OCI-LY1 (cell line): ENCODE data around the gene TSPAN19.

Source experiments
- H2AFZ ChIP-seq: fragments of 200-600 bp; sonication (generic), shearing (Covaris generic); 2 replicates; pipeline ENCODE4 v1.6.0; 2014; ENCODE audit warnings: antibody characterized with exemption, mild to moderate bottlenecking, low read length
- H3F3A ChIP-seq: fragments of 200-600 bp; sonication (generic), shearing (Covaris generic); 2 replicates; pipeline ENCODE4 v1.6.0; 2014; ENCODE audit warnings: mild to moderate bottlenecking, antibody characterized with exemption, low read length, moderate library complexity; ENCODE audit not compliant: insufficient read depth
- H3K27ac ChIP-seq: fragments of 200-600 bp; sonication (generic); 2 replicates; pipeline ENCODE4 v1.5.1; 2014; ENCODE audit warnings: low read length, mixed run types, mild to moderate bottlenecking, low read depth; ENCODE audit not compliant: poor library complexity, severe bottlenecking
- H3K27me3 ChIP-seq: fragments of 200-600 bp; sonication (generic); 2 replicates; pipeline ENCODE4 v1.6.0; 2014; ENCODE audit warnings: antibody characterized with exemption, mild to moderate bottlenecking, low read length, moderate library complexity; ENCODE audit not compliant: insufficient read depth
- H3K36me3 ChIP-seq: fragments of 200-600 bp; sonication (generic); 2 replicates; pipeline ENCODE4 v1.6.1; 2014; ENCODE audit warnings: mild to moderate bottlenecking, antibody characterized with exemption, low read length, moderate library complexity, mixed read lengths; ENCODE audit not compliant: insufficient read depth
- H3K4me1 ChIP-seq: fragments of 200-600 bp; sonication (generic); 2 replicates; pipeline ENCODE4 v1.5.1; 2014; ENCODE audit warnings: mild to moderate bottlenecking, low read length, moderate library complexity; ENCODE audit not compliant: insufficient read depth, severe bottlenecking
- H3K4me2 ChIP-seq: fragments of 200-600 bp; sonication (generic), shearing (Covaris generic); 2 replicates; pipeline ENCODE4 v1.6.1; 2014; ENCODE audit warnings: low read length
- H3K4me3 ChIP-seq: fragments of 200-600 bp; sonication (generic); 2 replicates; pipeline ENCODE4 v1.5.1; 2014; ENCODE audit warnings: low read length, low read depth, mild to moderate bottlenecking, mixed read lengths; ENCODE audit not compliant: poor library complexity, severe bottlenecking
- H3K79me2 ChIP-seq: fragments of 200-600 bp; shearing (Covaris generic); 2 replicates; pipeline ENCODE4 v1.6.1; 2016; ENCODE audit warnings: mixed run types, low read length, mixed read lengths; ENCODE audit not compliant: insufficient read depth
- H3K9ac ChIP-seq: fragments of 200-600 bp; sonication (generic), shearing (Covaris generic); 2 replicates; pipeline ENCODE4 v1.6.1; 2014; ENCODE audit warnings: mild to moderate bottlenecking, low read length, mixed read lengths
- H3K9me2 ChIP-seq: fragments of 200-600 bp; sonication (generic), shearing (Covaris generic); 2 replicates; pipeline ENCODE4 v1.6.1; 2014; ENCODE audit warnings: low read depth, mild to moderate bottlenecking, low read length, mixed read lengths
- H3K9me3 ChIP-seq: fragments of 200-600 bp; shearing (Covaris generic); 2 replicates; pipeline ENCODE4 v1.6.1; 2014; ENCODE audit warnings: low read length, mixed read lengths
- H4K20me1 ChIP-seq: fragments of 200-600 bp; sonication (generic), shearing (Covaris generic); 2 replicates; pipeline ENCODE4 v1.6.0; 2016; ENCODE audit warnings: mild to moderate bottlenecking, low read length; ENCODE audit not compliant: insufficient read depth
- EZH2 ChIP-seq: fragments of 200-600 bp; sonication (generic), shearing (Covaris generic); IDR thresholded peaks from 2 replicates; pipeline ENCODE4 v1.8.0; 2017; ENCODE audit warnings: borderline replicate concordance, mixed run types, mild to moderate bottlenecking, antibody characterized with exemption, low read length, moderate library complexity, mixed read lengths
- TF ChIP-seq, protein P1 (sequence below): fragments of 200-600 bp; sonication (generic), shearing (Covaris generic); IDR thresholded peaks from 2 replicates; pipeline ENCODE4 v1.5.1; 2017; ENCODE audit warnings: mild to moderate bottlenecking, antibody characterized with exemption, low read length, moderate library complexity, mixed read lengths

TSPAN19 gene

DNA sequence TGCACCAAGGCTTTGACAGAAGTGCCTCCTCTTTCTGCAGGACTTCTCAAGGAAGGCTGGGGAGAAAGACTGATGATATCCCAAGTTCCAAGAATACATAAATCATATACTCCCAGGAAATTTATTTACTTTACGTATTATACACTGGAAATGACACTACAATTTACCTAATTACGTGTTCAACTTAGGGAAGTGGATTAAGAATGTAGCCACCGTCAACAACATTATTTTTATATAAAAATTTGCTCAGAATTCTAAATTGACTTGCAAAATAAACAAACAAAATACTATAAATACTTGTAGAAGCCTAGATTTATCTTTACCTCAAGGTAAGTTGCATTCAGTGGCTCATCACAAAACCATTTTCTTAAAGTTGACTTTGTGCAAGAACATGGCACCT is 18.9 kb downstream of the TSPAN19 start:
- no peak overlapping the region for H3K9ac ChIP-seq
- no peaks in the 10 kb centered on the region for H3K9me3 ChIP-seq
- H3K27me3 ChIP-seq = no peaks in the 10 kb centered on the region
- H3K36me3 ChIP-seq = no peaks in the 10 kb centered on the region
- H3K27ac ChIP-seq = no peak overlapping the region
- no peak overlapping the region for H3K4me3 ChIP-seq
- no peaks in the 10 kb centered on the region for H3F3A ChIP-seq
- no peak overlapping the region for H2AFZ ChIP-seq
- no peak overlapping the region for H3K4me2 ChIP-seq
- no peaks in the 10 kb centered on the region for H3K79me2 ChIP-seq
- TF ChIP-seq, protein P1, sequence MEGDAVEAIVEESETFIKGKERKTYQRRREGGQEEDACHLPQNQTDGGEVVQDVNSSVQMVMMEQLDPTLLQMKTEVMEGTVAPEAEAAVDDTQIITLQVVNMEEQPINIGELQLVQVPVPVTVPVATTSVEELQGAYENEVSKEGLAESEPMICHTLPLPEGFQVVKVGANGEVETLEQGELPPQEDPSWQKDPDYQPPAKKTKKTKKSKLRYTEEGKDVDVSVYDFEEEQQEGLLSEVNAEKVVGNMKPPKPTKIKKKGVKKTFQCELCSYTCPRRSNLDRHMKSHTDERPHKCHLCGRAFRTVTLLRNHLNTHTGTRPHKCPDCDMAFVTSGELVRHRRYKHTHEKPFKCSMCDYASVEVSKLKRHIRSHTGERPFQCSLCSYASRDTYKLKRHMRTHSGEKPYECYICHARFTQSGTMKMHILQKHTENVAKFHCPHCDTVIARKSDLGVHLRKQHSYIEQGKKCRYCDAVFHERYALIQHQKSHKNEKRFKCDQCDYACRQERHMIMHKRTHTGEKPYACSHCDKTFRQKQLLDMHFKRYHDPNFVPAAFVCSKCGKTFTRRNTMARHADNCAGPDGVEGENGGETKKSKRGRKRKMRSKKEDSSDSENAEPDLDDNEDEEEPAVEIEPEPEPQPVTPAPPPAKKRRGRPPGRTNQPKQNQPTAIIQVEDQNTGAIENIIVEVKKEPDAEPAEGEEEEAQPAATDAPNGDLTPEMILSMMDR = no peak
- no peaks in the 10 kb centered on the region for H4K20me1 ChIP-seq
- no peaks in the 10 kb centered on the region for H3K4me1 ChIP-seq
- no peaks in the 10 kb centered on the region for H3K9me2 ChIP-seq

DNA sequence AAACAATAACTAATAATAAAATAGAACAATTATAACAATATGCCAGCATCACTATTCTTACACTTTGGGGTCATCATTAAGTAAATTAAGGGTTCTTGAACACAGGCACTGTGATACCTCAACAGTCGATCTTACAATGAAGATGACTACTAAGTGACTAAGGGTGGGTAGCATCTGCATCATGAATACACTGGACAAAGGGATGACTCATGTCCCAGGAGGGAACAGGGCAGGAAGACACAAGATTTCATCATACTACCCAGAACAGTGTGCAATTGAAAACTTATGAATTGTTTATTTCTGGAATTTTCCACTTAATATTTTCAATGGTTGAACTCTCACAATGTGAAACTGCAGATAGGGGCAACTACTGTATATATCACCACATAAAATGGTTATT is 19.7 kb downstream of the TSPAN19 start:
- Histone ChIP-seq H3K36me3 (no peaks in the 10 kb centered on the region), H3K27ac (no peak overlapping the region), H3K27me3 (no peaks in the 10 kb centered on the region), H3K4me2 (no peak overlapping the region), H3K9me3 (no peaks in the 10 kb centered on the region), H3F3A (no peaks in the 10 kb centered on the region), H3K9me2 (no peaks in the 10 kb centered on the region), H2AFZ (no peak overlapping the region), H4K20me1 (no peaks in the 10 kb centered on the region), H3K79me2 (no peaks in the 10 kb centered on the region), H3K9ac (no peak overlapping the region), H3K4me3 (no peak overlapping the region), H3K4me1 (no peaks in the 10 kb centered on the region)
- TF ChIP-seq, protein P1 = no peak
- TF ChIP-seq EZH2 = no peak

DNA sequence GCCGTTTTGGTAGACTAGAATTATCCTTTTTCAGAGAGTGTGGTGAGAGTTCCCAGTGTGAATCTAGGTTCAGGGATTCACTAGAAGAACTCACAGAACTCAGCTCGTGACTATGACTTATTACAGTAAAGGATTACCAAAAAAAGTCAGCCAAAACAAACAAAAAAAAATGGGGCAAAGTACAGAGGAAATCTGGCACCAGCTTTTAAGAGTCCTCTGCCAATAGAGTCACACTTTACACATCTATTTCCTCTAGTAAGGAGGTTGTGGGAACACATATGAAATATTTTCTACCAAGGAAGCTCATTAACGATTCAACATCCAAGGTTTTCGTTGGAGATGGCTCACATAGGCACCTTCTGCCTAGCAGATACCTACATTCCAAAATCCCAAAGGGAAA is 28.2 kb downstream of the TSPAN19 start:
- no peaks in the 10 kb centered on the region for H4K20me1 ChIP-seq
- no peak overlapping the region for H2AFZ ChIP-seq
- no peak overlapping the region for H3K27ac ChIP-seq
- no peaks in the 10 kb centered on the region for H3K79me2 ChIP-seq
- no peaks in the 10 kb centered on the region for H3K36me3 ChIP-seq
- TF ChIP-seq, protein P1 = no peak
- TF ChIP-seq EZH2 = no peak
- no peaks in the 10 kb centered on the region for H3K27me3 ChIP-seq
- H3K9me2 ChIP-seq = no peaks in the 10 kb centered on the region
- H3K9ac ChIP-seq = no peak overlapping the region
- H3K4me1 ChIP-seq = no peaks in the 10 kb centered on the region
- H3F3A ChIP-seq = no peaks in the 10 kb centered on the region
- H3K4me3 ChIP-seq = no peak overlapping the region
- H3K4me2 ChIP-seq = no peak overlapping the region
- no peaks in the 10 kb centered on the region for H3K9me3 ChIP-seq
